Astrocyte (in vitro differentiated cells and primary cell): Measurements from ENCODE around the gene ATRAID. TPM values are rescaled to one million over a fixed set of nuclear protein-coding genes. Genes with fewer than 3 reads are reported as not detected.

Experiments
- DNase-seq: peaks from one replicate; pipeline ENCODE4 v3.0.0-alpha.2; 2010; ENCODE audit warnings: low read depth
- FAIRE-seq: peaks from 2 replicates; lab custom pipeline; 2011; peaks lifted over from hg19 to GRCh38; lab: Jason Lieb, UNC
- H2AFZ ChIP-seq: 2 replicates; pipeline ENCODE4 v1.6.0; 2012; ENCODE audit warnings: low read depth, low read length, inconsistent platforms
- H3K27ac ChIP-seq: 2 replicates; pipeline ENCODE4 v1.5.1; 2011; ENCODE audit warnings: low read depth, low read length, inconsistent platforms
- H3K27me3 ChIP-seq: 2 replicates; pipeline ENCODE4 v1.6.0; 2011; ENCODE audit warnings: low read length, inconsistent platforms; ENCODE audit not compliant: insufficient read depth
- H3K36me3 ChIP-seq: 2 replicates; pipeline ENCODE4 v1.5.1; 2011; ENCODE audit warnings: low read length, inconsistent platforms; ENCODE audit not compliant: insufficient read depth
- H3K4me1 ChIP-seq: 2 replicates; pipeline ENCODE4 v1.5.1; 2011; ENCODE audit warnings: low read length, inconsistent platforms; ENCODE audit not compliant: insufficient read depth
- H3K4me2 ChIP-seq: 2 replicates; pipeline ENCODE4 v1.6.0; 2012; ENCODE audit warnings: low read length, inconsistent platforms
- H3K4me3 ChIP-seq: 2 replicates; pipeline ENCODE4 v1.5.1; 2011; ENCODE audit warnings: low read depth, mild to moderate bottlenecking, low read length, inconsistent platforms; ENCODE audit not compliant: insufficient read depth
- H3K79me2 ChIP-seq: 2 replicates; pipeline ENCODE4 v1.6.0; 2012; ENCODE audit warnings: mild to moderate bottlenecking, low read length, inconsistent platforms; ENCODE audit not compliant: insufficient read depth
- H3K9ac ChIP-seq: 2 replicates; pipeline ENCODE4 v1.6.0; 2012; ENCODE audit warnings: mild to moderate bottlenecking, low read length, inconsistent platforms
- H3K9me3 ChIP-seq: 2 replicates; pipeline ENCODE4 v1.5.1; 2012; ENCODE audit warnings: low read depth, mild to moderate bottlenecking, low read length, inconsistent platforms; ENCODE audit not compliant: insufficient read depth
- H4K20me1 ChIP-seq: 2 replicates; pipeline ENCODE4 v1.6.0; 2012; ENCODE audit warnings: low read length, inconsistent platforms; ENCODE audit not compliant: insufficient read depth
- H3K27ac Mint-ChIP-seq: one replicate; pipeline ENCODE4 v1.8.0; 2021; ENCODE audit warnings: mild to moderate bottlenecking, mixed read lengths; ENCODE audit not compliant: unreplicated experiment
- H3K27me3 Mint-ChIP-seq: one replicate; pipeline ENCODE4 v1.8.0; 2021; ENCODE audit warnings: low read depth, mixed read lengths; ENCODE audit not compliant: unreplicated experiment
- H3K36me3 Mint-ChIP-seq: one replicate; pipeline ENCODE4 v1.8.0; 2021; ENCODE audit warnings: low read depth, mixed read lengths; ENCODE audit not compliant: unreplicated experiment
- H3K4me1 Mint-ChIP-seq: one replicate; pipeline ENCODE4 v1.8.0; 2021; ENCODE audit warnings: low read depth, mixed read lengths; ENCODE audit not compliant: unreplicated experiment
- H3K4me3 Mint-ChIP-seq: one replicate; pipeline ENCODE4 v1.8.0; 2021; ENCODE audit warnings: mild to moderate bottlenecking, moderate library complexity, mixed read lengths; ENCODE audit not compliant: unreplicated experiment
- H3K9me3 Mint-ChIP-seq: one replicate; pipeline ENCODE4 v1.8.0; 2021; ENCODE audit warnings: mild to moderate bottlenecking, mixed read lengths; ENCODE audit not compliant: unreplicated experiment
- EZH2 ChIP-seq: IDR thresholded peaks from 2 replicates; pipeline ENCODE4 v1.6.1; 2012; ENCODE audit warnings: mild to moderate bottlenecking, low read length, inconsistent platforms; ENCODE audit not compliant: insufficient read depth
- total RNA-seq: library from RNA; stranded (reverse); gene quantifications from 2 replicates; pipeline ENCODE4 v1.2.1, GENCODE V29; 2021
- TF ChIP-seq, protein P1 (sequence below): IDR thresholded peaks from 2 replicates; pipeline ENCODE4 v1.5.1; 2011; ENCODE audit warnings: low read depth, mild to moderate bottlenecking, inconsistent platforms, low read length, moderate library complexity; ENCODE audit not compliant: insufficient read depth

The ATRAID gene
- total RNA-seq, 1 donor from 2014 or later = 62.9 TPM

DNA sequence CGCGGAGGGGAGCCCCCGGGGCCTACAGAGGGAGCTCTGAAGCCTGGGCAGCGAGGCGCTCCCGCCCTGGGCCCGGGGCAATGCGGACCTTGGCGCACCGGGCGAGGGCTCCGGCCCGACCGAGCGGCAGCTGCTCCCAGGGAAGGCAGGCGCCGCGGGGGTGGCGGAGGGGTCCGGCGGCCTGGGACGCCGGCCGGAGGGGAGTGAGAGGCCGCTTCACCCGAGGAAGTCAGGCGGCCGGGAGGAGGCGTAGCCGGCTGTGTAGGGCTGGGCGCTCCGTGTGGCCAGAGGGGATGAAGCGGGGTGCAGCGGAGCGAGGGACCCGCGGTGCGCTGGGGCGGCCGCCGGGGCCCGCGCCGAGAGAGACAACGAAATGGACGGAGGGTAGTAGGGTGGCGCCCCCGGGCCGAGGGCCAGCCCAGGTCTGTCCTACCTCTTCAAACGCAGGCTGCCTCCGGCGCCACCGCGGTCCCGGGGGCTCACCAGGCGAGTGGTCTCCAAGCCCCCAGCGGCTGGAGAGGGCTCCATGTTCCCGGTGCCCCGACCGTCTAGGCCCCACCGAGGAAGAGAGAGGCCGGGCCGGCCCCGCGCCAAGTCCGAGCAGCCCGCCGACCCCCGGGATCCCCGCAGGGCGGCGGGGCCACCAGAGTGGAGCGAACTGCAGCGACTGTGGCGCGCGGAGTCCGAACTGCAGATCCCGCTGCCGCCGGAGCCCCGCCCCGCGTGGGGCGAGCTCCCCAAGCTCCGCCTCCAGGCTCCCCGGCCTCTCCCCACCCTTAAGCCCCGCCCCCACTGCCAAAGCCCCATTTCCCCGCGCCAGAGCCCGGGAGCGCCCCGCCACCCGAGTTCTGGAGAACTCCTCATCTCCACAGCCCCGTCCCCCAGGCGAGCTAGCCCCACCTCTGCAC lies 50.8 kb downstream of the ATRAID start, which contains the start of gene SLC30A3:
SLC30A3 (minus strand) TSS at position 669 of the 908 bp plus-strand sequence; CDS start at position 528, 141 bp downstream.
- H3K27me3 Mint-ChIP-seq = peaks cover 46% of the 10 kb centered on the region

DNA sequence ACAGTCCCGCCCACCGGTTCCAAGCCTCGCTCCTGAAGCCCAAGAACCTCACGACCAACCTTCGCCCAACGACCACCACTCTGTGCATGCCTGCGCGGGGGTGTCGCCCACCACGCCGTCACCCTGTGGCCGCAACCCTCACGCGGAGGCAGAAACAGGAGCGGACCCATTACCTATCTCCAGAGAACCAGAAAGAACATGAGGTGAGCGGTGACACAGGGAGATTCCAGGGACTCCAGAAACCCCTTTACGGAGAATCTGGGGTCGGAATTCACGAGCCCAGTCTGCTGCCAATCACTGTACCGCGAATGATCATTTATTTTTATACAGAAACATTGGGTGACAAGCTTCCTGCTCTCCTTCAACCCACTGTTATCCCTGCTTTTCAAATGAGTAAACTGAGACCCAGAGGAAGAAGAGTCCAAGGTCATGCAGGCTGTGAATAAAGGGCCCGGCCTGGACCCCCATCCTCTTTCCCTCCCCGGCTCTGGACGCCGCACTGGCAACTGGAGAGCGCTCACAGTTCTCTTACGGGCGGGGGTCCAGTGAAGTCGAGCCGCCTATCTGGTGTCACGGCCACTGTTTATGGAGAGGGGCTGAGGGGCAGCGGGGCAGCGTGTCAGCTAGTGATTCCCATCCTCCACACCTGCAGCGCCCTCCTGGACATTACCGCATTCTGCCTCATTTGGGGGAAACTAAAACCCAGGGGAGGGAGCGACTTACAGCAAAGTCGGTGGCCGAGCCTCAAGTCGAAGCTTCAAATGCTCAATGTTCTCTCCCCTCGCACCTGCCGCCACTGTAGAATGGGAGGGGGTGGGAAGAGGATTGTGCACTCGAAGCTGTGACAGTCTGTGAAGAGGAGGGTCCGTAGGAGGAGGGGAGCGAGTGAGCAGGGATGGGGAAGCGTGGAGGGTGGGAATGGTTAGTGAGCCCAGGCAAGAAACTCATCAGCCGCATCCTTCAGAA lies 51.7 kb downstream of the ATRAID start:
- FAIRE-seq (no peak), DNase-seq (no peak)
- Mint-ChIP-seq H3K4me1 (peaks cover 3% of the 10 kb centered on the region), H3K4me3 (peak overlapping the region; percentile 71), H3K36me3 (no peaks in the 10 kb centered on the region), H3K27ac (no peak overlapping the region), H3K27me3 (peaks cover 40% of the 10 kb centered on the region), H3K9me3 (peaks cover 3% of the 10 kb centered on the region)
- Histone ChIP-seq H3K27ac (no peak overlapping the region), H3K79me2 (no peaks in the 10 kb centered on the region), H3K4me2 (peak overlapping the region; percentile 81), H3K4me1 (peaks cover 6% of the 10 kb centered on the region), H3K4me3 (peak overlapping the region; percentile 42), H3K27me3 (peaks cover 73% of the 10 kb centered on the region), H3K9me3 (peaks cover 2% of the 10 kb centered on the region), H3K9ac (no peak overlapping the region), H2AFZ (no peak overlapping the region), H3K36me3 (no peaks in the 10 kb centered on the region), H4K20me1 (peaks cover 14% of the 10 kb centered on the region)
- TF ChIP-seq EZH2 = peak; percentile 99
- TF ChIP-seq, protein P1, sequence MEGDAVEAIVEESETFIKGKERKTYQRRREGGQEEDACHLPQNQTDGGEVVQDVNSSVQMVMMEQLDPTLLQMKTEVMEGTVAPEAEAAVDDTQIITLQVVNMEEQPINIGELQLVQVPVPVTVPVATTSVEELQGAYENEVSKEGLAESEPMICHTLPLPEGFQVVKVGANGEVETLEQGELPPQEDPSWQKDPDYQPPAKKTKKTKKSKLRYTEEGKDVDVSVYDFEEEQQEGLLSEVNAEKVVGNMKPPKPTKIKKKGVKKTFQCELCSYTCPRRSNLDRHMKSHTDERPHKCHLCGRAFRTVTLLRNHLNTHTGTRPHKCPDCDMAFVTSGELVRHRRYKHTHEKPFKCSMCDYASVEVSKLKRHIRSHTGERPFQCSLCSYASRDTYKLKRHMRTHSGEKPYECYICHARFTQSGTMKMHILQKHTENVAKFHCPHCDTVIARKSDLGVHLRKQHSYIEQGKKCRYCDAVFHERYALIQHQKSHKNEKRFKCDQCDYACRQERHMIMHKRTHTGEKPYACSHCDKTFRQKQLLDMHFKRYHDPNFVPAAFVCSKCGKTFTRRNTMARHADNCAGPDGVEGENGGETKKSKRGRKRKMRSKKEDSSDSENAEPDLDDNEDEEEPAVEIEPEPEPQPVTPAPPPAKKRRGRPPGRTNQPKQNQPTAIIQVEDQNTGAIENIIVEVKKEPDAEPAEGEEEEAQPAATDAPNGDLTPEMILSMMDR = no peak

More for the DNA sequence above, 50.8 kb downstream of the ATRAID start, which contains the start of gene SLC30A3:
- Histone ChIP-seq H3K4me2 (peak within 1 kb of the TSS; percentile 79), H3K36me3 (no peaks in the 10 kb centered on the region), H3K4me1 (peaks cover 6% of the 10 kb centered on the region), H3K4me3 (peak within 1 kb of the TSS; percentile 42), H3K9me3 (peaks cover 2% of the 10 kb centered on the region), H3K79me2 (no peaks in the 10 kb centered on the region), H4K20me1 (peaks cover 14% of the 10 kb centered on the region), H3K27ac (no peak within 1 kb of the TSS), H2AFZ (peak within 1 kb of the TSS; percentile 56), H3K9ac (no peak within 1 kb of the TSS), H3K27me3 (peaks cover 66% of the 10 kb centered on the region)
- no peak for DNase-seq
- TF ChIP-seq, protein P1 = no peak
- TF ChIP-seq EZH2 = peak; percentile 89
- Mint-ChIP-seq H3K36me3 (no peaks in the 10 kb centered on the region), H3K9me3 (peaks cover 3% of the 10 kb centered on the region), H3K27ac (no peak within 1 kb of the TSS), H3K4me1 (peaks cover 3% of the 10 kb centered on the region), H3K4me3 (peak within 1 kb of the TSS; percentile 71)
- no peak for FAIRE-seq
